ENCODE measurements around the gene KIFC3.

DNA sequence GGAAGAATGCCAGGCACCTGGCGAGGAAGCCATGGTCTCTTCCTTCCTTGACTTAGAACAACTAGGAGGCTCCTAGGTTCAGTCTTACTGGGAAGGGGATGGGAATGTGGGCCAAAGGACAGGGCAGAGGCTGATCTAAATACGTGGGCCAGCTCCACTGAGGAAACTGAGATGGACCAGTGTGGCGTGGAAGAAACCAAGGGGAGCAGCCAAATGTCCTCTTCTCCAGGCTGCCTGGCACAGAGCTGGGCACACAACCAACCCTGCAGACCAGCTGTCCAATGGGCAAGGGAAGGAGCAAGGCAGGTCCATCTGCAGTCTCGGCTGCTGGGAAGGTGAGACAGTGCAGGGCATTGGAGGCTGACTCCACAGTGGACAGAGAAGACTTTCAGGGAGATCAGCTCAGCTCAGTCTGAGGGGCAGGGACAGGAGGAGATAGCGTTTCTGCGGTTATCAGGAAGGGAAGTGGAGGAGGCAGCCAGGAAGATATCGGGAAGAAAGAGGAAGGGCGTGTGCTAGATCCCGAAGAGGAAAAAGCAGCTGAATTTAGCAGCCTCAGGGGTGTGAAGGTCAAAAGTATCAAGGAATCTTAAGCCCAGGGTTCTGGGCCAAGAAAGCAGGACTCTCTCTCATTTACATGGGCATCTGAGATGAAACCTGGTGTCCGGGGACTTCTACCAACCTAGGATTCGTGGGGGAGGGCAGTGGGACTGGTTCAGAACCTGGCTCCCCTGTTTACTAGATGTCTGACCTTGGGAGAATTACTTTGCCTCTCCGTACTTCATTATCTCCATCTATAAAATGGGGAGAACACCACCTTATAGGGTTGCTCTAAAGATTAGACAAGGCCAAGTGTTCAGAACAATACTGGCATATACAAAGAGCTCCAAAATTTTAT lies 1.8 kb downstream of the KIFC3 start:
- TF ChIP-seq, protein P1, sequence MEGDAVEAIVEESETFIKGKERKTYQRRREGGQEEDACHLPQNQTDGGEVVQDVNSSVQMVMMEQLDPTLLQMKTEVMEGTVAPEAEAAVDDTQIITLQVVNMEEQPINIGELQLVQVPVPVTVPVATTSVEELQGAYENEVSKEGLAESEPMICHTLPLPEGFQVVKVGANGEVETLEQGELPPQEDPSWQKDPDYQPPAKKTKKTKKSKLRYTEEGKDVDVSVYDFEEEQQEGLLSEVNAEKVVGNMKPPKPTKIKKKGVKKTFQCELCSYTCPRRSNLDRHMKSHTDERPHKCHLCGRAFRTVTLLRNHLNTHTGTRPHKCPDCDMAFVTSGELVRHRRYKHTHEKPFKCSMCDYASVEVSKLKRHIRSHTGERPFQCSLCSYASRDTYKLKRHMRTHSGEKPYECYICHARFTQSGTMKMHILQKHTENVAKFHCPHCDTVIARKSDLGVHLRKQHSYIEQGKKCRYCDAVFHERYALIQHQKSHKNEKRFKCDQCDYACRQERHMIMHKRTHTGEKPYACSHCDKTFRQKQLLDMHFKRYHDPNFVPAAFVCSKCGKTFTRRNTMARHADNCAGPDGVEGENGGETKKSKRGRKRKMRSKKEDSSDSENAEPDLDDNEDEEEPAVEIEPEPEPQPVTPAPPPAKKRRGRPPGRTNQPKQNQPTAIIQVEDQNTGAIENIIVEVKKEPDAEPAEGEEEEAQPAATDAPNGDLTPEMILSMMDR (conservative IDR thresholded peaks at IDR 0.05) = no peak
- TF ChIP-seq ZFX (IDR thresholded peaks at IDR 0.05) = no peak

Measured in C4-2B (cell line).